Tibial nerve (tissue), 4 donors: ENCODE results near the gene RNF207.

Experiments used
- CTCF ChIP-seq, 5 experiments: fragments of 200-600 bp in 3 of 5; fragments of 450-650 bp in 2 of 5; sonication (generic) in 3 of 5; IDR thresholded peaks; one replicate each; pipeline ENCODE4 v1.5.1; 2016 to 2019; ENCODE audit warnings: antibody characterized with exemption in 5 of 5, mild to moderate bottlenecking in 3 of 5, moderate library complexity in 2 of 5
- EP300 ChIP-seq, 2 donors: sonication (generic); formaldehyde crosslinking; IDR thresholded peaks; one replicate each; pipeline ENCODE4 v1.6.1; 2017; ENCODE audit warnings: antibody characterized with exemption in 2 of 2, mild to moderate bottlenecking in 1 of 2
- POLR2A ChIP-seq, 2 donors: fragments of 450-650 bp; IDR thresholded peaks; one replicate each; pipeline ENCODE4 v1.6.1; 2017; ENCODE audit warnings: antibody characterized with exemption in 2 of 2, mild to moderate bottlenecking in 2 of 2, moderate library complexity in 2 of 2

- no peak for TF ChIP-seq CTCF (IDR thresholded peaks at IDR 0.05)
- no peak for TF ChIP-seq EP300 (IDR thresholded peaks at IDR 0.05)
- TF ChIP-seq POLR2A (IDR thresholded peaks at IDR 0.05), result no peak
Measured at GRCh38 chr1:6256645-6257044, 50.7 kb downstream of the RNF207 start.
